GM06990 (cell line): ENCODE results near the gene EP400.
A peak's percentile ranks its signal among the peaks of the same experiment; 100 is the strongest.

Source experiments
- DNase-seq: peaks from one replicate; pipeline ENCODE4 v3.0.0-alpha.2; 2011; ENCODE audit not compliant: insufficient read length; ENCODE audit errors: extremely low read depth
- H3K27me3 ChIP-seq: replicated peaks from 2 replicates; pipeline ENCODE4 v1.6.0; 2011; ENCODE audit warnings: low read length; ENCODE audit not compliant: control insufficient read depth, insufficient read depth
- H3K36me3 ChIP-seq: 2 replicates; pipeline ENCODE4 v1.5.1; 2011; ENCODE audit warnings: low read length; ENCODE audit not compliant: control insufficient read depth, insufficient read depth
- H3K4me3 ChIP-seq: replicated peaks from 2 replicates; pipeline ENCODE4 v1.5.1; 2011; ENCODE audit warnings: low read depth, mild to moderate bottlenecking, control low read depth, low read length
- CTCF ChIP-seq: IDR thresholded peaks from 2 replicates; pipeline ENCODE4 v1.5.1; 2011; ENCODE audit warnings: low read length, control low read depth, mild to moderate bottlenecking, inconsistent platforms; ENCODE audit not compliant: insufficient read depth, poor library complexity, severe bottlenecking

Gene EP400

DNA sequence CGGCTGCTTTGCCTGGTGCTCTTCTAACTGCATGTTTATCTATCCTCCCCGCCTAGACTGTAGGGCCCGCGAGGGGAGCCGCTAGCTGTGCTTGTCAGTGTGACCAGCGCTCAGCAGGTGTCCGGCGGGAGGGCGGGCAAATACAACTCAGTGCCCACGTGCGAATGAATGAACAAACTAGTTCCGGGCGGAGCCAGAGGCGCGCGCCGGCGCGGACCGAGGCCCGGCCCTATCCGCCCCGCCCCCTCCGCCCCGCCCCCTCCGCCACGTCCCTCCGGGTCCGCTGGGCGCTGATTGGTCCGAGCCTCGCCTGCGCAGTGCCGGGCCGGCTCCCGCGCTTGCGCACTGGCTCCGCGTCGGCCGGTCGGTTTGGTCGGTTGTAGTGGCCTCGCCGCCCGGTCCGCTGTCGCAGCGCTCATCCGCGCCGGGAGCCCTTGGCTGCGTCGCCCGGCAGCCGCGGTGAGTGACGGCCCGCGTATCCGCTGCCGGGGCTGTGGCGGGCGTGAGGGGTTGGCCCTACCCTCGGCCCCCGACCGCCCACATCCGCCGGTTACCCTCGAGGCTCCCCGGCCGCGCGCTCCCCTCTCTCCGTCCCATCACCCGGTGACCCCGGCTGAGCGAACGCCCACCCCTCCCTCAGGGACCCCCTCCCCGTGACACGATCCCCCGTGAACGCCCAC, 134.3 kb downstream of the EP400 start:
- no peak for TF ChIP-seq CTCF
- peaks cover 2% of the 10 kb centered on the region for H3K36me3 ChIP-seq
- peak; percentile 94 for DNase-seq
- H3K27me3 ChIP-seq = no peaks in the 10 kb centered on the region
- peak overlapping the region; percentile 94 for H3K4me3 ChIP-seq

GRCh38 chr12:132084621-132085290, 135.0 kb downstream of the EP400 start:
- Histone ChIP-seq H3K27me3 (no peaks in the 10 kb centered on the region), H3K36me3 (peaks cover 2% of the 10 kb centered on the region), H3K4me3 (peak overlapping the region; percentile 94)
- no peak for TF ChIP-seq CTCF
- DNase-seq = peak; percentile 79

DNA sequence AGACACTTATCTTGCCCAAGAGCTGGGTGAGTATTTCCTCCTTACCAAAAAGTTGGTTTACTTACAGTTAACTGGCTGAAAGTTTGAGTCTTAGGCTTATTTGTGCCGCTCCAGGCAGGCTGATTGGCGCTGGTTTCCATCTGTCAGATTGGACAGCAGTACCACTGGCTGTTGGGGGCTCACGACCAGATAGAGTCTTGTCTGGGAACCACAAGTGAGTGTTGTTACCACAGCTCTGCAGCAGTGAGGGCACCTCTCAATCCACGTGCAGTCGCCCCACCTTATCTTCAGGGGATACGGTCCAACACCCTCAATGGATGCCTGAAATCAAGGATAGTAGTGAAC, 135.5 kb downstream of the EP400 start:
- DNase-seq = no peak
- Histone ChIP-seq H3K36me3 (peaks cover 2% of the 10 kb centered on the region), H3K4me3 (peak overlapping the region; percentile 94), H3K27me3 (no peaks in the 10 kb centered on the region)
- TF ChIP-seq CTCF = no peak

DNA sequence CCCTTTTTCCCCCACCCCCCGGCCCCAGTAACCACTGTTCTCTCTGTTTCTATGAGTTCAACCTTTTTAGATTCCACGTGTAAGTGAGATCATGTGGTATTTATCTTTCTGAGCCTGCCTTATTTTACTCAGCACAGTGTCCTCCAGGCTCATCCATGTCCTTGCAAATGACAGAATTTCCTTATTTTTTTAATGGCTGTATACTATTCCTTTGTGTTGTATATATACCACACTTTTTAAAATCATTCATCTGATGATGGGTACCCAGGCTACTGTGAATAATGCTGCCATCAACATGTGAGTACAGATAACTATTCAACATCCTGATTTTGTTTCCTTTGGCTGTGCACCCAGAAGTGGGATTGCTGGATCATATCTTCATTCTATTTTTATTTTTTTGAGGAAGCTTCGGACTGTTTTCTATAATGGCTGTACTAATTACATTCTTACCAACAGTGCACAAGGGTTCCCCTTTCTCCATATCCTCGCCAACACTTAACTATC, 139.7 kb downstream of the EP400 start:
- TF ChIP-seq CTCF = no peak
- DNase-seq = no peak
- Histone ChIP-seq H3K27me3 (no peaks in the 10 kb centered on the region), H3K4me3 (no peak overlapping the region), H3K36me3 (peaks cover 5% of the 10 kb centered on the region)

DNA sequence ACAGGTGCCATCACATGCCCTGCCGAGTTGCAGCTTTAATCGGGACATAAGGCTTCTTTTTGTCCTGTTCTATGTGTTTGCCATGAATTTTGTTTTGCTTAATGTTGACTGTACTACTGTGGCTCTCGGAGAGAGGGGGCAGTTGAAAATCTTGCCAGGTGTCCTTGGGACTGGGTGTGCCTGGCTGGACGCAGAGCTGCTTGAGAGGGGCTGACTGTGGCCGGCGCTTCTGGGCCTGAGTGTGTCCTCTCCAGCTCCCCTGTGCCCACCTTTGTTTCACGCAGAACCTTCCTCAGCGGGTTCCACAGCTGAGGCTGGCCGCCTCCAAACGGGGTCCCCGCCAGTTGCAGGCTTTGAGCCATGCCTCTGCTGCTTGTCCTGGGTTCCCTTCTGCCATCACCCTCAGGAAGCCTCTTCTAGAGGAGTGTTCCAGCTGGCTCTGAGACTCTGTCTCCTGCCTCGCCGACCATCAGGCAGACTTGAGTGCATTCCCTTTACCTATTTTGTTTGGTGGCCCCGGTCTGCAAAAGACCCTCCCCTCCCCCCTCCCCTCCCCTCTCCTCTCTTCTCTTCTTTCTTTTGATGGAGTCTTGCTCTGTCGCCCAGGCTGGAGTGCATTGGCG, 144.6 kb downstream of the EP400 start:
- no peak for TF ChIP-seq CTCF

More for the DNA sequence above, 144.6 kb downstream of the EP400 start:
- no peak for DNase-seq
- peaks cover 3% of the 10 kb centered on the region for H3K36me3 ChIP-seq
- H3K27me3 ChIP-seq = no peaks in the 10 kb centered on the region
- no peak overlapping the region for H3K4me3 ChIP-seq
